ENCODE measurements around the gene MICAL1. TPM values are rescaled to one million over a fixed set of nuclear protein-coding genes. Genes with fewer than 3 reads are reported as not detected.

MICAL1 gene
- total and polyA plus RNA-seq, 2 donors (not counting 3 experiments of a cell fraction or from before 2014, with no cell fraction given): 36.5 to 39.4 TPM

GRCh38 chr6:109453156-109453555 is 2.4 kb downstream of the MICAL1 start:
- no TSS peak for BruUV-seq (replicated peaks)
- ChIA-PET POLR2A (no interaction called here), CTCF (interaction anchor here (0.7 kb wide), 1 partner anchor 13 kb away, joined by 3 read pairs; the partner anchor contains the start of genes PPIL6 and SMPD2)
- H3K9me3 ChIP-seq (replicated peaks; ENCODE audit: control insufficient read depth, insufficient read depth, low read length): no peaks in the 10 kb centered on the region
- peaks cover 7% of the 10 kb centered on the region for H3K4me1 ChIP-seq (ENCODE audit: control insufficient read depth, extremely low read depth, insufficient read depth, low read length)
- no peak overlapping the region for H3K4me3 ChIP-seq (replicated peaks in 1 of 3; ENCODE audit: insufficient read depth in 1 of 3, low read depth in 1 of 3, low read length in 3 of 3)
- H4K20me1 ChIP-seq (replicated peaks; ENCODE audit: control insufficient read depth, extremely low read depth, insufficient read depth, low read length): no peaks in the 10 kb centered on the region
- intact Hi-C loops (cut with micrococcal nuclease): no loop called here
- no peak overlapping the region for H3K27ac ChIP-seq (ENCODE audit: insufficient read depth, low read depth, low read length)
- TF ChIP-seq POLR2A (IDR thresholded peaks at IDR 0.05; ENCODE audit: low read depth, low read length) (no peak), JUN (IDR thresholded peaks at IDR 0.05; ENCODE audit: borderline replicate concordance, insufficient read depth, insufficient read length, low read depth) (no peak), POLR2AphosphoS5 (IDR thresholded peaks at IDR 0.05; ENCODE audit: insufficient read depth, low read depth, low read length) (no peak), MYC (IDR thresholded peaks at IDR 0.05; ENCODE audit: low read depth, low read length) (no peak), CTCF (IDR thresholded peaks at IDR 0.05; ENCODE audit: extremely low read depth in 1 of 2, insufficient read depth in 1 of 2, low read depth in 1 of 2, low read length in 2 of 2) (no peak), MAX (IDR thresholded peaks at IDR 0.05; ENCODE audit: insufficient read depth, insufficient read length) (no peak), EZH2 (IDR thresholded peaks at IDR 0.05; ENCODE audit: borderline replicate concordance, low read depth, low read length, severe bottlenecking) (no peak), FOS (IDR thresholded peaks at IDR 0.05; ENCODE audit: borderline replicate concordance, insufficient read depth, low read length) (no peak), GATA2 (IDR thresholded peaks at IDR 0.05; ENCODE audit: insufficient read depth, insufficient read length, low read depth, low read length) (no peak)
- H2AFZ ChIP-seq (ENCODE audit: low read depth, low read length): no peak overlapping the region
- H3K9me1 ChIP-seq (replicated peaks; ENCODE audit: control insufficient read depth, extremely low read depth, insufficient read depth, low read length): no peaks in the 10 kb centered on the region
- dilution Hi-C loops (cut with MboI; ENCODE audit: extremely low pct_ligation_motif_present, low sequenced_read_pairs): no loop called here
- H3K36me3 ChIP-seq (ENCODE audit: control insufficient read depth in 2 of 2, extremely low read depth in 1 of 2, insufficient read depth in 2 of 2, low read length in 2 of 2): no peaks in the 10 kb centered on the region
- no peak overlapping the region for H3K4me2 ChIP-seq (ENCODE audit: insufficient read depth, low read length)
- DNase-seq (ENCODE audit: low read depth, low spot score): no peak
- FAIRE-seq: no peak
- no peak overlapping the region for H3K9ac ChIP-seq (replicated peaks; ENCODE audit: extremely low read depth, insufficient read depth, low read length)
- H3K27me3 ChIP-seq (ENCODE audit: control insufficient read depth in 2 of 2, insufficient read depth in 2 of 2, low read length in 2 of 2): no peaks in the 10 kb centered on the region
- no peaks in the 10 kb centered on the region for H3K79me2 ChIP-seq (ENCODE audit: control insufficient read depth, insufficient read depth, low read length)
